Smooth muscle cell of the brain vasculature (primary cell): Measurements from ENCODE around the gene HMGXB3.
"Not testable (repeated sequence)": the region's sequence is repeated elsewhere in the genome, so short reads cannot be mapped to it uniquely, and the experiment has no call there.

Experiments
- DNase-seq: peaks from one replicate; pipeline ENCODE4 v3.0.0-alpha.2; 2012; ENCODE audit warnings: low read depth, low spot score

HMGXB3 gene

GRCh38 chr5:150017226-150018005 is 16.9 kb downstream of the HMGXB3 start:
- no peak for DNase-seq

GRCh38 chr5:150020249-150020648 is 19.7 kb downstream of the HMGXB3 start:
- DNase-seq = no peak

GRCh38 chr5:150021491-150022157 is 21.1 kb downstream of the HMGXB3 start:
- no peak for DNase-seq

GRCh38 chr5:150022158-150022531 is 21.6 kb downstream of the HMGXB3 start:
- peak; percentile 46 for DNase-seq

- no peak for DNase-seq
Measured at GRCh38 chr5:150022681-150023080, 22.1 kb downstream of the HMGXB3 start.

GRCh38 chr5:150023136-150023535 is 22.6 kb downstream of the HMGXB3 start:
- no peak for DNase-seq

GRCh38 chr5:150024346-150024984 is 23.9 kb downstream of the HMGXB3 start:
- no peak for DNase-seq

- DNase-seq = no peak
Measured at GRCh38 chr5:150026682-150027172, 26.2 kb downstream of the HMGXB3 start.

- DNase-seq = not testable (repeated sequence)
Measured at GRCh38 chr5:150028047-150028446, 27.5 kb downstream of the HMGXB3 start.

GRCh38 chr5:150033334-150033733 is 32.8 kb downstream of the HMGXB3 start:
- no peak for DNase-seq

- DNase-seq = no peak
Measured at GRCh38 chr5:150034662-150035061, 34.1 kb downstream of the HMGXB3 start.

- no peak for DNase-seq
Measured at GRCh38 chr5:150035139-150035895, 34.8 kb downstream of the HMGXB3 start.

- DNase-seq = peak; percentile 92
Measured at GRCh38 chr5:150036513-150036912, 36.0 kb downstream of the HMGXB3 start.

- no peak for DNase-seq
Measured at GRCh38 chr5:150038547-150038946, 38.0 kb downstream of the HMGXB3 start.

- no peak for DNase-seq
Measured at GRCh38 chr5:150042459-150042858, 41.9 kb downstream of the HMGXB3 start.

- DNase-seq = no peak
Measured at GRCh38 chr5:150043657-150044328, 43.3 kb downstream of the HMGXB3 start.

GRCh38 chr5:150044329-150044681 is 43.8 kb downstream of the HMGXB3 start:
- peak; percentile 87 for DNase-seq

GRCh38 chr5:150044712-150045111 is 44.2 kb downstream of the HMGXB3 start:
- no peak for DNase-seq

- no peak for DNase-seq
Measured at GRCh38 chr5:150045549-150045948, 45.0 kb downstream of the HMGXB3 start.

GRCh38 chr5:150046031-150046430 is 45.5 kb downstream of the HMGXB3 start:
- DNase-seq = no peak

GRCh38 chr5:150050172-150050811 is 49.8 kb downstream of the HMGXB3 start:
- DNase-seq = not testable (repeated sequence)
